GM19023 (cell line): ENCODE data around the gene TSPAN9.

ENCODE experiments used
- ATAC-seq: cut with Tn5 transposase; IDR thresholded peaks from one replicate; pipeline ENCODE4 v1.9.1; 2021; ENCODE audit warnings: mild to moderate bottlenecking, moderate library complexity; ENCODE audit not compliant: unreplicated experiment

Gene TSPAN9

DNA sequence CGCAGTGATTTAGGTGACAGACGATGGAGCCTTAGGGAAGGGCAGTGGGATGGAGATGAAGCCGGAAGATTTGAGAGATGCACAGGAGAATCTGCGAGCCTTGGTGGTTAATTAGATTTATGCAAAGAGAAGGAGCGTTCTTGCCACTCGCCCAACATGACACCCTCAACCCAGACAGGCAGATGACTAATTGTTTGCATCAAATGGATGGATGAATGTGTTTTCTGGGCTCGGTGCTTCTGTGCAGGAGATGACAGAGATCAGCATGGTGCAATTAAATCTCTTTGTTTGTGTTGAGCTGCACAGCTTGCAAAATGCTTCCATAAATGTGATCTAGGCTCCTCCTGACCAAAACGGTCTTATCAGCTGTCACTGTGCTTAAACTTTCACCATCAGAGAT lies 211.5 kb downstream of the TSPAN9 start:
- ATAC-seq, result no peak

DNA sequence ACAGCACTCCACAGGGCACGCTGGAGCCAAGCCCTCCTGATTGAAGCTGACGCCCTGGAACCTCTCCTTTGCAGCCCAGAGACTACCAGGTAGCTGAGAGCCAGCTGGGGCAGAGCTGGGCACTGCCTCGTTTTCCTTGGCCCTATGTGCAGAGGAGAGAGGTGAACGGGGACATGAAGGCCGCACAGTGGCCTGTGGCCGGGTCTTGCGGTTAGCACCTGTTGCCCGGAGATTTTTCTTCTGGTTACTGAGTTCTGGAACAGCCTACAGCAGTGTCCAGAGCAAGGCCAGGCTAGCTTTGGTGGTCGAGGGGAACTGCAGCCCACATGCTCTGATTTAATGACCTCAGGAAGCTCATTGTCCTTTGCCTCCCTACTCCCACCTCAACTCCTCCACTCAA lies 212.5 kb downstream of the TSPAN9 start:
- ATAC-seq, result no peak

DNA sequence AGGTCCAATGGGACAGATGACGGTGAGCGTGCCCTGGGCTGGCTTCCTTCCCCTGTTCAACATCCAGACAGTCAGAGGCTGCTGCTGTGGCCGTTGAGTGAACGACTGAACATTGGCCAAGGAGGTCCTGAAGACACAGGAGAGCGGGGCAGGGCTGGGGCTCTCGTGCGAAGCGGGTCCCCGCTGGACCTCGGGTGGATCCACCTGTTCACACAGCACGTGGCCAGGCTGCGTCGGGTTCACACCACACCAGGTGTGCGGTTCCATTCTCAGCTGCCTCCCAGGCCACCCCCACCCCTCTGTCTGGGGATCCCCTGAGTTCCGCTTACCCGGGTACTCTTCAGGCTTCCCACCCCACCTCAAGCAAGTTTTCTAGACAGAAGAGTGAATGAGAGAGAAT lies 214.8 kb downstream of the TSPAN9 start:
- no peak for ATAC-seq

DNA sequence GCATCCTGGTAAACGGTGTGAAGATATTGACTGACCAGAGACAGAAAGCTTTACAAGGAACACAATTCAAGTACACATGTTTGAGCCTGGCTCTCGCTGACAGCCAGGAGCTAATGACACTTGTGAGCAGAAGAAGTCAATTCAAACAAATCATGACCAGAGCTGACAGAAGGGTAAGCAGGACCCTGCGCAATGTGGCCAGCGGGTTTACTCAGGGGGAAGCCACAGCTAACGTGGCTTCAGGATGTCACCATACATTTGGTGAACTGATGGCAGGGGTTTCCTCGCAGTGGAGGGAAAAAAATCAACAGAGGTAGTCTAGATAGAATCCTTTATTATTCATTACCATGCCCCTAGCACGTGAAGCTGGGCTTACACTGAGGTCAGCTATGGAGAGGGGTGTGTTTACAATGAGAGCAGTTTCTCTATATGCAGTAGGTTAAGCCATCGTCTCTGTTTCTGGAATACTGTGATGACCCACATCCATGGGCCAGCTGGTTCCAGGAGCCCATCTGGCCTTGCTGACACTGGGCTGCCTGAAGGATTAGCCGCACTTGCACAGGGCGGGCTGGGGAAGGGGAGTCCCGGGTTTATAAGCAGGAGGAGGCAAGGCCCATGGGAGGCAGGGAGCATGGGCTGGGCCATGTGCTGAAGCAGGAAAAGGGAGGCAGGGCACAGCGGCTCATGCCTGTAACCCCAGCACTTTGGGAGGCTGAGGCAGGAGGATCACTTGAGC lies 215.7 kb downstream of the TSPAN9 start:
- ATAC-seq, result no peak

DNA sequence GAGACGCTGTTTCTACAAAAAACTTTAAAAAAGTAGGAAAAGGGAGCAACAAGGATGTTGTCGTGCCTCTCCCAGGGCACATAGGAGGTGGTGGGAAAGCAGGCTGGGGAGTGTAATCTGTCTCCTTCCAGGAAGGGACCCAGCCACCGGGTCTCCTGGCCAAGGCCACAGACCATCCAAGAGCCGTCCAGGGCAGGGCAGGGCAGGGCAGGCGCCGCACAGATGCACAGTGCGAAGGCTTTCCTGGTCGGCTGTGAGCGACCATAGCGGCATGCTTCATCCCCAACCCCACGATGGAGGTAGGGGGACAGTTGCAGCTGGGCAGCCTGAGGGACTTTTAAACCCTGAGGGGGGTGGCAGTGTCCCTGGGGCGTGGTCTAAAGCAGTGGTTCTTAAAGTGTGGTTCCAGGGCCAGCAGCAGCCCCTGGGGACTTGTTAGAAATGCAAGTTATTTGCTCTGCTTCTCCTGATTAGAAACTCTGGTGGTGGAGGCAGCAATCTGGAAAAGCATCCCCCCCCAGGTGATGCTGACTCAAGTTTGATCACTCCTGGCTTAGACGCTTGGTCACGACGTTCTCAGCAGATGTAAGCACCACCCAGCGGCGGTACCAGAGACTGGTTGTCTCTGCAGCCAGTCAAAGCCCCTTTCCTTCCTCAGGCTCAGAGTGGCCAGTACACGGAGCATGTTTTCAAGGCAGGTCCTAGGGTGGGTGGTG lies 216.4 kb downstream of the TSPAN9 start:
- no peak for ATAC-seq

DNA sequence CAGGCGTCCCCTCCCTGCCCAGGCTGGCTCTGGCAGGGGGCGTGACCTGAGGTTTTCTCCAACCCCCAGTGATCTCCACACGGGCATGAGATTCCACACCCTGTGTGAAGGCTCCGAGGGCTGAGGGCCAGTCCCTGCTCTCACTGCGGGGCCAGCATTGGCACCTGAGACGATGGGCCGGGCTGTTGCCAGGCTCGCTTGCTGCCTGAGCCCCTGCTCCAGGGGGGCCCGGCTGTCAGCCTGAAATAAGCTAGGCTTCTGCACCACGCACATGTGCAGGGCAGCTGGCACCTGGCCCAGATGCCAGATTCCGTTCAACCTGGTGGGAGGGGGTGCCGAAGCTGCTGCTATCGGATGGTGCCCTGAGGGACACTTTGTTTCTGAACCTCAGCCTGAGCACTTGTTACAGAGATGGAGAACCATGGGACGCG lies 217.3 kb downstream of the TSPAN9 start:
- ATAC-seq, result no peak

DNA sequence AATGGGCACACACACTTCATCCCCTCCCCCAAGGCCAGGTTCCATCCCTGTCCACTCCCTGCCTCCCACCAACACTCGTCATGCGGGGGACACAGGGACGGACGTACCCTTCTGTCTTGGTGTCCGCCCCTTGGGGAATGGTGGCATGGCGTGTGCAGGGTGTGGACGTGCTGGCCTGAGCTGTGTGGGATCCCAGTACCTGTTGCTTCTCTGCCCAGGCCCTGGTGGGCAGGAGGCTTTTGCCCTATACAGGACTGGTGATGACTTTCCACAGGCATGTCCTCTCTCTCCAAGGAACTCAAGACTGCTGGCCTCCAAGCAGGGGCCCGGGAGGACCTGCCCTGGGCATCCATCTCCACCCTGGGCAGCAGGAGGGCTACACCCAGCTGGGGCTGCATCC lies 218.0 kb downstream of the TSPAN9 start:
- ATAC-seq, result no peak

DNA sequence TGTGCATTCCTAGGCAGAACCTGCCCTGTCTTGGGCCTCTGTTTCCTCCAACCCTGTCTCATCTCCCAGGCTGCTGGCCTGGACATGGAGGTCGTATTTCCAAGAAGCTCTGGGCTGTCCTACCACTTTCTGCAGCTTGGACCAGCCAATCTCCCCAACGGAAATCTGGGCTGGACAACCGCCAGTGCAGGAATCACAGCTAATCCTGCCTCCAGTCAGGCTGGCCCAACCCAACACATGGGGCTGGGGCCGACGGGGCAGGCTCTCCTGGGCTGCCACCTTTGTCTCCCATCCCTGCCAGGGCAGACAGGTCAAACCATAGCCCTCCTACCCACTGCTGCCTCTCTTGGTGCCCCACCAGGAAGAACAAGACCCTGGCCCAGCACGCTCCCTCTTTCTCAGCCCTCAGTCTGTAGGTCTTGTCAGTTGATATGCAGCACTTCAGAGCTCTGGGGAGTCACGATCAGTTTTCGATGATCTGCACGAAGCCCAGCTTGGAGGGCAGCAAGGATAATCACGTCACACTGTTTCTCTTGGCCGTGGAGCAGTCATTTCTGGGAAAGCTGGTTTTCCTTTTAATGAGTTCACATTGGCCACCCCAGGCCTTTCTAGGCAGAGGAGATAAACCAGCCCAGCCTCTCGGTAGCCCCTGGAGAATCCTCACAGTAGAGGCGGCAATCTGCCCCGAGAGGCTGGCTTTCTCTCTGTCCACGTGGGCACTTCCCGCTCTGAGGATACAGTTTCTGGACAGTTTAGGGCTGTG lies 218.6 kb downstream of the TSPAN9 start:
- ATAC-seq, result no peak

DNA sequence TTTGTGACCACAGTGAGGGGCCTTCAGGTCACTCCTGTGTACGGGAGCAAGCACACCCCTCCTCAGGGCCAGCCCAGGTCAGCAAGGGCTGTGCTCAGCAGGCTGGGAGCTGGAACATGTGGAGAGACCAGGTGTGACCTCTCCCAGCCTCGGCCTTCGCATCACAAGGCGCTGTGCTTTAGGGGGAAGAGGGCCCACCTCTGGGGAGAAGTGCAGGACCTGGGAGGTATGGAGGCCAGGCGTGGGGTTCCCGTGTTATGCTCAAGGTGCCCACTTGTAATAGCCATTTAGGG lies 219.2 kb downstream of the TSPAN9 start:
- no peak for ATAC-seq

DNA sequence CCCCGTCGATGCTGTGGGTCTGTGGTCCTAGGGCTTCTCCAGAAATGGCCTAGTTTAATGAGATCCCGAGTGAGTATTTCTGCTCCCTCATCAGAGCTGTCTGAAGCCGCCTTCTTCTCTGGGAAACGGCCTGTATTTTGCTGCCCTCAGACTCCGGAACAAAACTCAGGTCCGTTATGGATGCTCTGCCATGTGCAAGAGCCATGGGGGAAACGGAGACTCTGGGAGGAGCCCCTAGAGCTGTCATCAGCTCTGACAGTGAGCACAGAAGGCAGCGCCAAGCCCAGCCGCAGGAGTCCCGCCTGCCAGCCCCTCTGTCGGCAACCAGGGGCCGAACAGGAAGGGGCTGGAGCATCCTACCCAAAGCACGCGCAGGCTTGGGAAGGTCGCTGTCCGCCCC lies 221.4 kb downstream of the TSPAN9 start:
- ATAC-seq, result no peak

DNA sequence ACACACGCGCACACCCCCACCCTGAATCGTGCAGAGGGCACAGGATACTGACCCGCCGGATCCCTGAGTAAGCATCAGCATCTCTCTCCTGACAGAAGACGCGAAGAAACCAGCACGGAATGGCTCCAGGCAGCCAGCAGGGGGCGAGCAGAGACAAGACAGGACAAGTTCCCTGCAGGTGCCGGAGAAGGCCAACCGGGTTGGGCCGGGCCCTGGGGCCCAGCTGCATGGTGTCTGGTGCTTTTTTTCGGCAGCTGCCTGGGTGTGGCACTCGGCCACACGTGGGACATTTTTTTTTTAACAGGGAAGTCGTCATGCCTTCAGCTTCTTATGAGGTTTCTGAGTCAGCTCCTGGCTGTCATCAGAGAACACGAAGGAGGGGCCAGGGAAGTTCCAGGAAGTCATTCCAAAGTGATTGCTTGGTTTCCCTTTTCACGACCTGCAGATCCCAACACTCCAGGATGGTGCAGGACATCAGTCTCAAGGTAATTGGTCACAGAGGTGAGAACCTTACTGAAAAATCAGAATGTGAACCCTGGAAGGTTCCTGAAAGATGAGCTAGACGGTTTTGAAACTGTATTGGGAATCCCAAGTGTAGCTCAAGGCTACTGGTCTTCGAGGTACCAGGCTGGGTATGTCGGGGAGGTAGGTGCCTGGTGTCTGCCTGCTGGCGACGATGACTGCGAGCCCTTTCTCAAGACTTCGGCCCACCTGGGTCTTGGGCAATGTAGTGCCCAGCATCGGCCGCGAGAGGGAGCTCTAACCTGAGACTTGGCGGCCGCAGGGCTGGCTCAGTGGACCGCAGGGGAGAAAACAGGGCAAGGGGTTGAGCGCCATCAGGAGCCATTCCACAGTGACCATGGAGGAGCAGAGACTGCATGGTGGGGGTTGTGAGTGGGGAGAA lies 223.0 kb downstream of the TSPAN9 start:
- ATAC-seq, result peak; percentile 68

DNA sequence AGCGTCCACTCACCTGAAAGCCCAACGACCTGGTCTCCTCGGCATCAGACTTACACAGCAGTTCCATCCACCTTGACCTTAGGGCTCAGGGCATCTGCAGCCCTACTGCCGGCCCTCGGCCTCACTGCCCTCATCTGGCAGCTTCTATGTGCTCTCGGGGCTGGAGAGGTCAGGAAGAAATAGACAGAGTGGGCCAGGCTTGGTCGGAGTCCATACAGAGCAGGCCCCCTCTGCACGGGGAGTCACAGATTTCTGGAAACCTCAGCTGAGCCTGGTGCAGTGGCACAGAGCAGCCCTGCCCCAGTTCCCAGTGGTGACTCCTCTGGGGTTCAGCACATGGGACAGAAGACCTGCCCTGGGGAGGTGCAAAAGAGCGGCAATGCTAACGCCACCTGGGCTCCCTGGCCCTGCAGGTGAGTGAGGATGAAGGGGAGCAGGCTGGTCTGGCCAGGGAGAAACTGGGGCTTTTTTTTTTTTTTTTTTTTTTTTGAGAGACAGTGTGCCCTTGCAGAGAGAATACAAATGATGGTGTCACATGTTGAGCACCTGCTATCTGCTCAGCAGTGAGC lies 223.7 kb downstream of the TSPAN9 start:
- no peak for ATAC-seq

DNA sequence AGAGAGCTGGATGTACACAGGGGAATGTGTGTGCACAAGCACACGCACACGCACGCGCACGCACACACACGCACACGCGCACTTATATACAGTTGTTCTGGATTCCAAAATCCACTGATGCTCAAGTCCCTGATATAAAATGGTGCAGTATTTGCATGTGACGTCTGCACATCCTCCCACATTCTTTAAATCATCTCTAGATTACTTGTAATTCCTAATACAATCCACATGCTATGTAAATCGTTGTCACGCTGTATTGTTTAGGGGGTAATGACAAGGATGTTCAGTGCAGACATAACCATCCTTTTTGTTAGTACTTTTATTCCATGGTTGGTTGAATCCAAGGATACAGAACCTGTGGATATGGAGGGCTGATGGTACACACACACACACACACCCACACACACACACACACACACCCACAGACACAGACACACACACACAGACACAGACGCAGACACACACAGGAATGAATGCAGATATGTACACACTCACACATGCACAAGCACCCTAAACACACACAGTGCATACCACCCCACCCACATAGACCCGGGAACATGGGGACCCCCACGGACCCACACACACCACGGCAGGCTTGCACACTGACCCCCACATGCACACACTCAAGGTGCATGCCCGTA lies 225.3 kb downstream of the TSPAN9 start:
- ATAC-seq, result no peak

DNA sequence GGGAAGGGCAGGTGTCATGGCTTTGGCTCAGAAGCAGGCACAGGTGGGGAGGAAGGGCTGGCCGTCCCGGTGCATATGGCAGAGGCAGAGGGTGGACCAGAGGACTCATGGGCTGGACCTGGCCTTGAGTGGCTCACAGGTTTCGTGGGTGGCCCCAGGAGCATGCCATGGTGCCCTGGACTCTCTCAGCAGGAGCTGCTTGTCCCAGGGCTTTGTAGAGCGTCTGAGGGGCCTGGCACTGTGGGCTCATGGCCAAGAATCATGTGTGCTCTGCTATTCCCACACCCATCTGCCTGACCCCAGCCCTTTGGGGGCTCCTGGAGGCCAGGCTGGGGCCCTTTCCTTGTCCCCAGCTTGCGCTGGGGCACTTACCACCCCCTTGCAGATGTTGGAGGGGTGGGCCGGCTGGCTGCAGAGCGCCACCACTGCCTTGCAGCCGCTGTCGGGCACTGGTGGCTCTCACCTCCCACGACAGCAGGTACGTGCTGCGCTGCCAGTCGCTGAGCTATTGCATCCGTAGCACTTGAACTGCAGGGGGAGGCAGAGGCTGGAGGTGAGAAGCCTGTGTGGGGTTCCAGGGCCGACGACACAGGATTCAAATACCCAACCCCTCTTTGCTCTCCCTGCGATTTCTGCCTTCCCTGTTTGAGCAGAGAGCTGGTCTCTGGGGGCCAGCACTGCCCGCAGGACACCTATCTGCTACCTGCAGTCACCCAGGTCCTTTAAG lies 226.4 kb downstream of the TSPAN9 start:
- no peak for ATAC-seq

DNA sequence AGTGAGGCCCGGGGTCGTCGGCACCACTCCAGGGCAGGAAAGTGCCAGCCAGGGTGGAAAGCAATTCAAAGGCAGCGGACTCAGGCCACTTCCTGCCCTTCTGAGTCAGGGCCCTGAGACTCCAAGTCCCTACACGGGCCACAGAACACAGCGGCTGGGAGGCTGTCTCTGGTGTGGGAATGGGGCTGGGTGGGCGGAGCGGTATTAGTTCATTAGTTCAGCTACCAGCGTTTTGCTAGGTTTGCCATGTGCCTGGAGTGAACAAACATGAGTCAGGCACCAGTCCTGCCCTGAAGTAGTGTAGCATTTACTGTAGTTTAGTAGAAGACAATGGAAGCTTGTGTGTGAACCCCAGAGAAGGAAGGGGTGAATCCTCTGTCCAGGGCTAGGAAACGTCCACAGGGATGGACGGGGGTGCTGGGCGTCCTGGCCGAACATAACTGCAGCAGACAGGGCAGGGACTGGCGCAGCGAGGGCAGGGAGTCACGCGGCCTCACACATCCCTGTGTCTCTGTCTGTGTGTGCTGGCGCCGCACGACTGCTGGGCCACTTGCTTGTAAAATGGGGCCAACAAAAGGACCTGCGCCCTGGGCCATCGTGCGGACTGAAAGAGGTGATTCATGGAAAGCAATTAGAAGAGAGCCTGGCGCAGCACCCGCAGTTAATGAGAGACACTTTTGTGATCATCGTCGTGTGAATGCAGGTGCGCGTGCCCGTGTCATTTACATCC lies 227.4 kb downstream of the TSPAN9 start:
- no peak for ATAC-seq

DNA sequence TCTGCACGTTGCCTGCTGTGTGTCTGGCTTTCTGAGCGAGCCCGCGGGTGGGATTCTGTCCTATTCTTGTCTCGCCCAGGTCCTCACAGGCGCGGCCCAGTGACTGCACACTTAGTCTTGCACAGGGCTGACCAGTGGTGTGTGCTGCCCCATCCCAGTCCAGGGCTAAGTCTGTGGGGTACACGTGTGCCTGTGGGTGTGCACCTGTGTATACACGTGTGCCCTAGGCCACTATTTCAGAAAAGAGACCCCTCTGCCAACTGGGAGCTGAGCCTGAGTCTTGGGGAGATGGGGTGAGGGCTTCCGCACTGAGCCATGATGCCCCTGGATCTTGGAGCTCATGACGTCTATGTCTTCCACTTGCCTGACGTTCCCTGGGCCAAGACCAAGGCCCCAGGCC lies 228.3 kb downstream of the TSPAN9 start:
- no peak for ATAC-seq

DNA sequence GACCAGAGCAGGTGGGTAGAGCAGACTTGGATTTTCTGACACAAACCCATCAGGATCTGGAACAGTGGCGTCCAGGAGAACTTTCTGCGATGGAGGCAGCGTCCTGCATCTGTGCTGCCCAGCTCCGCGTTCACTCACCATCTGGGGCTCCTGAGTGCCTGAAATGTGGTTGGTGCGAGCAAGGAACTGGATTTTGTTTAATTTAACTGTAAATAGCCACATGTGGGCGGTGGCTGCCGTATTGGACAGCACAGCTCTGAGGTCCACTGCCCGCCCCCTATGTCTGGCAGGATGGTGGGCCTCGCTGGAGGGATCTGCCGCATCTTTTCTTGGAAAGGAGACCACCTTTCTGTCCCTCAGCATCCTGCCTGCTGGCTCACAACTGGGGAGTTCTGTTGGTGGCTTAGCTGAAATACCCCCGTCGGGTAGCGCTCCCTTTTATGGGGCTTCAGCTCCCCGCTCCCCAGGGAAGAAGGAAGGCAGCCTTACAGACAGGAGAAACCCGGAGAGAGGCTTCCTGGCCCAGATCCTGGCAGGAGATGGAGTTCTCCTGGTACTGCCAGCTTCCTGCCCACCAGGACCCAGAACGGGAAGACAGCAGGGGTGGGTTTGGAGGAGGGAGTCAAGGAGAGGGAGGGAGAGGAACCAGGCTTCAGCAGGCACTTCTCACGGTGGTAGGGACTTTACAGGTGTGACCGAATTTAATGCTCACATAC lies 228.9 kb downstream of the TSPAN9 start:
- no peak for ATAC-seq

DNA sequence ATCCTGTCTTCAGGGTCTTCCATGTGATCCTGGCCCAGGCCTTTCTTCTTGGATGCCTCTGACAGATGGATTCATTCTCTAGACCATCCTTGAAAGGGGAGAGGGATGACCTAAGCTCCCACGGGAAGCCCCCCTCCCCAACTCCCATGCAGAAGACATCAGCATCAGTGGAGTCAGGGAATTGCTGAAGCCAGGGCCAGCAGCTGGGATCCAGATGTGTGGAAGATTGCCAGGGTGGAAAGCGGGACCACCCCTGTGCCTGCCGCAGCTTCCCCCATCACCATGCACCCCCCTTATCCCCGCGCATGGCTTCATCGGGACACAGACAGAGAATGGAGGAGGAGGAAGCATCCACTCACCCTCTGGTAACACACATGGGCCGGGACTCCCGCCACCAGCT lies 230.2 kb downstream of the TSPAN9 start:
- ATAC-seq, result no peak
